H1 (cell line): ENCODE measurements around the gene MLF2.

Experiments
- BACH1 ChIP-seq: IDR thresholded peaks from 2 replicates; pipeline ENCODE4 v1.6.1; 2012; ENCODE audit warnings: low read length, improper control_type of control experiment
- CBX5 ChIP-seq: fragments of 300-800, 300-1000 bp; sonication (generic); IDR thresholded peaks from 2 replicates; pipeline ENCODE4 v1.7.1; 2016; ENCODE audit warnings: antibody characterized with exemption, low read length, low read depth
- CTCF ChIP-seq, 3 experiments: IDR thresholded peaks; 1 replicate in 2 of 3; 2 replicates in 1 of 3; pipeline versions ENCODE4 v1.5.1 to v1.6.1; 2011; ENCODE audit warnings: low read length in 3 of 3, mild to moderate bottlenecking in 3 of 3, inconsistent platforms in 2 of 3, low read depth in 1 of 3, moderate library complexity in 1 of 3; ENCODE audit not compliant: insufficient read depth in 1 of 3; ENCODE audit errors: control extremely low read depth in 1 of 3
- EP300 ChIP-seq, 2 experiments: IDR thresholded peaks; 1 replicate in 1 of 2; 2 replicates in 1 of 2; pipeline ENCODE4 v1.6.1; 2011 to 2012; ENCODE audit warnings: low read depth in 2 of 2, low read length in 2 of 2, mild to moderate bottlenecking in 2 of 2, borderline replicate concordance in 1 of 2, inconsistent platforms in 1 of 2, moderate library complexity in 1 of 2
- EZH2 ChIP-seq: fragments of 200-600 bp; sonication (generic); IDR thresholded peaks from 2 replicates; pipeline ENCODE4 v1.7.1; 2012; ENCODE audit warnings: low read depth, mild to moderate bottlenecking, moderate library complexity, low read length, inconsistent platforms; ENCODE audit not compliant: severe bottlenecking
- GABPA ChIP-seq: IDR thresholded peaks from 2 replicates; pipeline ENCODE4 v1.6.1; 2011; ENCODE audit warnings: mild to moderate bottlenecking, low read length, moderate library complexity, borderline replicate concordance; ENCODE audit not compliant: insufficient read depth
- JUN ChIP-seq: IDR thresholded peaks from 2 replicates; pipeline ENCODE4 v1.6.1; 2011; ENCODE audit warnings: low read depth, mild to moderate bottlenecking, improper control_type of control experiment, low read length
- KDM5A ChIP-seq: fragments of 200-600 bp; IDR thresholded peaks from 2 replicates; pipeline ENCODE4 v1.7.1; 2012; ENCODE audit warnings: mild to moderate bottlenecking, low read length, inconsistent platforms, mixed read lengths
- PHF8 ChIP-seq: fragments of 200-600 bp; sonication (generic); conservative IDR thresholded peaks from 2 replicates; pipeline ENCODE4 v1.7.1; 2012; ENCODE audit warnings: low read depth, mild to moderate bottlenecking, inconsistent platforms, low read length, moderate library complexity
- POLR2AphosphoS5 ChIP-seq: IDR thresholded peaks from 2 replicates; pipeline ENCODE4 v1.6.1; 2011; ENCODE audit warnings: low read depth, low read length
- RFX5 ChIP-seq: IDR thresholded peaks from 2 replicates; pipeline ENCODE4 v1.6.1; 2011; ENCODE audit warnings: low read depth, low read length, improper control_type of control experiment, borderline replicate concordance
- SUZ12 ChIP-seq: fragments of 200-600 bp; sonication (generic); IDR thresholded peaks from 2 replicates; pipeline ENCODE4 v1.6.1; 2012; ENCODE audit warnings: mild to moderate bottlenecking, inconsistent platforms, low read length, moderate library complexity, mixed read lengths
- TAF1 ChIP-seq: IDR thresholded peaks from 2 replicates; pipeline ENCODE4 v1.6.1; 2011; ENCODE audit warnings: mild to moderate bottlenecking, low read depth, low read length

- TF ChIP-seq KDM5A (no peak), BACH1 (no peak), GABPA (no peak), EP300 (IDR thresholded peaks at IDR 0.05; ENCODE audit: borderline replicate concordance in 1 of 2, low read depth in 2 of 2, low read length in 2 of 2) (no peak), CTCF (IDR thresholded peaks at IDR 0.05; ENCODE audit: control extremely low read depth in 1 of 3, insufficient read depth in 1 of 3, low read depth in 1 of 3, low read length in 3 of 3) (no peak), JUN (no peak), SUZ12 (no peak), EZH2 (no peak), CBX5 (no peak), POLR2AphosphoS5 (no peak), TAF1 (no peak), PHF8 (no peak), RFX5 (no peak)
Measured at GRCh38 chr12:6747216-6747615, 5.7 kb downstream of the MLF2 start.
